Panc1 (cell line): Measurements from ENCODE around the gene GRIK1. TPM values are rescaled to one million over a fixed set of nuclear protein-coding genes. Genes with fewer than 3 reads are reported as not detected.

ENCODE experiments used
- ATAC-seq: fragments of 200-7000 bp; cut with Tn5 transposase; 2 replicates; pipeline ENCODE4 v1.9.1; 2020; ENCODE audit warnings: mild to moderate bottlenecking, moderate library complexity
- BruUV-seq: library from RNA; stranded (reverse); fragments of 400-500 nt; replicated peaks from 2 replicates; lab custom pipeline; 2021; lab: Mats Ljungman, UMichigan
- CTCF ChIA-PET: fragments of 300-600 bp; sonication (Branson Sonifier 250); formaldehyde crosslinking; loops from one replicate; lab custom pipeline; 2022; ENCODE audit warnings: antibody characterized with exemption; lab: Charles Lee
- POLR2A ChIA-PET: fragments of 300-600 bp; sonication (Branson Sonifier 250); formaldehyde crosslinking; loops from one replicate; lab custom pipeline; 2022; ENCODE audit warnings: antibody characterized with exemption; lab: Charles Lee
- DNase-seq: peaks from one replicate; pipeline ENCODE4 v3.0.0-alpha.2; 2010; ENCODE audit warnings: low read depth, low spot score
- H3K27ac ChIP-seq: 2 replicates; pipeline ENCODE4 v1.5.1; 2011; ENCODE audit warnings: mild to moderate bottlenecking, low read length, inconsistent platforms
- H3K27me3 ChIP-seq: fragments of 200-500 bp; sonication (Bioruptor generic); 2 replicates; pipeline ENCODE4 v1.6.0; 2014; ENCODE audit warnings: low read length, inconsistent platforms; ENCODE audit not compliant: control insufficient read depth, insufficient read depth
- H3K36me3 ChIP-seq: fragments of 200-500 bp; sonication (Bioruptor generic); 2 replicates; pipeline ENCODE4 v1.5.1; 2014; ENCODE audit warnings: inconsistent platforms, mild to moderate bottlenecking, low read length, moderate library complexity; ENCODE audit not compliant: control insufficient read depth, insufficient read depth
- H3K4me1 ChIP-seq: 2 replicates; pipeline ENCODE4 v1.5.1; 2011; ENCODE audit warnings: inconsistent platforms, mild to moderate bottlenecking, low read length, moderate library complexity; ENCODE audit not compliant: control insufficient read depth, insufficient read depth
- H3K4me3 ChIP-seq, 2 experiments: 2 replicates each; pipeline ENCODE4 v1.5.1; 2011 to 2012; ENCODE audit warnings: low read depth in 2 of 2, low read length in 2 of 2, mild to moderate bottlenecking in 2 of 2, inconsistent platforms in 1 of 2, moderate library complexity in 1 of 2
- H3K9me3 ChIP-seq: fragments of 200-500 bp; sonication (Bioruptor generic); 2 replicates; pipeline ENCODE4 v1.5.1; 2014; ENCODE audit warnings: low read depth, mild to moderate bottlenecking, inconsistent platforms, low read length, moderate library complexity; ENCODE audit not compliant: control insufficient read depth, insufficient read depth
- POLR2AphosphoS5 ChIP-seq: IDR thresholded peaks from 2 replicates; pipeline ENCODE4 v1.6.1; 2012; ENCODE audit warnings: mild to moderate bottlenecking, low read depth, low read length, moderate library complexity
- SIN3A ChIP-seq: IDR thresholded peaks from 2 replicates; pipeline ENCODE4 v1.6.1; 2012; ENCODE audit warnings: low read depth, mild to moderate bottlenecking, low read length, moderate library complexity, borderline replicate concordance; ENCODE audit not compliant: insufficient read depth
- TCF7L2 ChIP-seq: IDR thresholded peaks from 2 replicates; pipeline ENCODE4 v1.6.1; 2011; ENCODE audit warnings: mild to moderate bottlenecking, low read depth, low read length, inconsistent platforms
- in situ Hi-C: cut with HindIII; loops from 2 replicates; pipeline ENCODE4 v1.10.0; 2016; ENCODE audit warnings: low sequenced_read_pairs, low pct_unique_long_range_greater_than_20kb
- intact Hi-C: fragments of 100-400 bp; cut with micrococcal nuclease; formaldehyde crosslinking; loops from one replicate; pipeline ENCODE4 v1.10.0; 2022; ENCODE audit not compliant: unreplicated experiment
- total RNA-seq: library from RNA; stranded (reverse); gene quantifications from one replicate; pipeline ENCODE4 v1.2.1, GENCODE V29; 2021; ENCODE audit not compliant: unreplicated experiment
- TF ChIP-seq, protein P1 (sequence below): fragments of 450-650 bp; IDR thresholded peaks from 2 replicates; pipeline ENCODE4 v1.5.1; 2017; ENCODE audit warnings: mild to moderate bottlenecking
- TF ChIP-seq, protein P2 (sequence below), 2 experiments: IDR thresholded peaks; 2 replicates each; pipeline ENCODE4 v1.6.1; 2011 to 2012; ENCODE audit warnings: low read depth in 2 of 2, control low read depth in 1 of 2, low read length in 1 of 2, mild to moderate bottlenecking in 1 of 2, moderate library complexity in 1 of 2; ENCODE audit not compliant: insufficient read depth in 1 of 2

GRIK1 gene
- total RNA-seq, 1 experiment from 2014 or later = not detected

DNA sequence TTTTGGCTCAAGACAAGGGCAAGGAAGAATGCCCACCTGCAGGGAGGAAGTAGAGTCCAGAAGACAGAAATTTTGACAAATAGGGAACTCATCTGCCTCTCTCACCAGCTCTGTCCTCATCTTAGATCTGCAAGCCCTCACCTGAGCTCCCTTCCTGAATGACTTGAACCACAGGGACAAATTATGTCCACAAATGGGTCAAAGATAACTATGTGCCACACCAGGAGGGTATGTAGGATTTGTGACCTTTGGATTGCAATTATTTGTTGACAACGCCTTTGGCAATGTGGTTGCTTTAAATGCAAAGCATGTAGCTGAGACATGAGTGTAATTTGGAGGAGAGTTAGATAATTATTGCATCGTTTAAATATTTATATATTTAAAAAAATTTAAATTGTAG lies 79.5 kb downstream of the GRIK1 start:
- H3K4me3 ChIP-seq = no peak overlapping the region
- ChIA-PET CTCF (no interaction called here), POLR2A (interaction anchor here (0.5 kb wide), 1 partner anchor 561 kb away, joined by 9 read pairs; no protein-coding TSS in a partner anchor)
- no peak overlapping the region for H3K27ac ChIP-seq
- no peaks in the 10 kb centered on the region for H3K36me3 ChIP-seq
- no peak for DNase-seq
- no peaks in the 10 kb centered on the region for H3K9me3 ChIP-seq
- in situ Hi-C loops = no loop called here
- intact Hi-C loops = no loop called here
- TF ChIP-seq, protein P1, sequence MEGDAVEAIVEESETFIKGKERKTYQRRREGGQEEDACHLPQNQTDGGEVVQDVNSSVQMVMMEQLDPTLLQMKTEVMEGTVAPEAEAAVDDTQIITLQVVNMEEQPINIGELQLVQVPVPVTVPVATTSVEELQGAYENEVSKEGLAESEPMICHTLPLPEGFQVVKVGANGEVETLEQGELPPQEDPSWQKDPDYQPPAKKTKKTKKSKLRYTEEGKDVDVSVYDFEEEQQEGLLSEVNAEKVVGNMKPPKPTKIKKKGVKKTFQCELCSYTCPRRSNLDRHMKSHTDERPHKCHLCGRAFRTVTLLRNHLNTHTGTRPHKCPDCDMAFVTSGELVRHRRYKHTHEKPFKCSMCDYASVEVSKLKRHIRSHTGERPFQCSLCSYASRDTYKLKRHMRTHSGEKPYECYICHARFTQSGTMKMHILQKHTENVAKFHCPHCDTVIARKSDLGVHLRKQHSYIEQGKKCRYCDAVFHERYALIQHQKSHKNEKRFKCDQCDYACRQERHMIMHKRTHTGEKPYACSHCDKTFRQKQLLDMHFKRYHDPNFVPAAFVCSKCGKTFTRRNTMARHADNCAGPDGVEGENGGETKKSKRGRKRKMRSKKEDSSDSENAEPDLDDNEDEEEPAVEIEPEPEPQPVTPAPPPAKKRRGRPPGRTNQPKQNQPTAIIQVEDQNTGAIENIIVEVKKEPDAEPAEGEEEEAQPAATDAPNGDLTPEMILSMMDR = no peak
- TF ChIP-seq, protein P2, sequence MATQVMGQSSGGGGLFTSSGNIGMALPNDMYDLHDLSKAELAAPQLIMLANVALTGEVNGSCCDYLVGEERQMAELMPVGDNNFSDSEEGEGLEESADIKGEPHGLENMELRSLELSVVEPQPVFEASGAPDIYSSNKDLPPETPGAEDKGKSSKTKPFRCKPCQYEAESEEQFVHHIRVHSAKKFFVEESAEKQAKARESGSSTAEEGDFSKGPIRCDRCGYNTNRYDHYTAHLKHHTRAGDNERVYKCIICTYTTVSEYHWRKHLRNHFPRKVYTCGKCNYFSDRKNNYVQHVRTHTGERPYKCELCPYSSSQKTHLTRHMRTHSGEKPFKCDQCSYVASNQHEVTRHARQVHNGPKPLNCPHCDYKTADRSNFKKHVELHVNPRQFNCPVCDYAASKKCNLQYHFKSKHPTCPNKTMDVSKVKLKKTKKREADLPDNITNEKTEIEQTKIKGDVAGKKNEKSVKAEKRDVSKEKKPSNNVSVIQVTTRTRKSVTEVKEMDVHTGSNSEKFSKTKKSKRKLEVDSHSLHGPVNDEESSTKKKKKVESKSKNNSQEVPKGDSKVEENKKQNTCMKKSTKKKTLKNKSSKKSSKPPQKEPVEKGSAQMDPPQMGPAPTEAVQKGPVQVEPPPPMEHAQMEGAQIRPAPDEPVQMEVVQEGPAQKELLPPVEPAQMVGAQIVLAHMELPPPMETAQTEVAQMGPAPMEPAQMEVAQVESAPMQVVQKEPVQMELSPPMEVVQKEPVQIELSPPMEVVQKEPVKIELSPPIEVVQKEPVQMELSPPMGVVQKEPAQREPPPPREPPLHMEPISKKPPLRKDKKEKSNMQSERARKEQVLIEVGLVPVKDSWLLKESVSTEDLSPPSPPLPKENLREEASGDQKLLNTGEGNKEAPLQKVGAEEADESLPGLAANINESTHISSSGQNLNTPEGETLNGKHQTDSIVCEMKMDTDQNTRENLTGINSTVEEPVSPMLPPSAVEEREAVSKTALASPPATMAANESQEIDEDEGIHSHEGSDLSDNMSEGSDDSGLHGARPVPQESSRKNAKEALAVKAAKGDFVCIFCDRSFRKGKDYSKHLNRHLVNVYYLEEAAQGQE (IDR thresholded peaks at IDR 0.05; ENCODE audit: insufficient read depth in 1 of 2, low read depth in 2 of 2, low read length in 1 of 2) = no peak
- TF ChIP-seq TCF7L2 = no peak
- ATAC-seq = no peak
- no TSS peak for BruUV-seq
- H3K4me1 ChIP-seq = no peaks in the 10 kb centered on the region
- no peaks in the 10 kb centered on the region for H3K27me3 ChIP-seq

DNA sequence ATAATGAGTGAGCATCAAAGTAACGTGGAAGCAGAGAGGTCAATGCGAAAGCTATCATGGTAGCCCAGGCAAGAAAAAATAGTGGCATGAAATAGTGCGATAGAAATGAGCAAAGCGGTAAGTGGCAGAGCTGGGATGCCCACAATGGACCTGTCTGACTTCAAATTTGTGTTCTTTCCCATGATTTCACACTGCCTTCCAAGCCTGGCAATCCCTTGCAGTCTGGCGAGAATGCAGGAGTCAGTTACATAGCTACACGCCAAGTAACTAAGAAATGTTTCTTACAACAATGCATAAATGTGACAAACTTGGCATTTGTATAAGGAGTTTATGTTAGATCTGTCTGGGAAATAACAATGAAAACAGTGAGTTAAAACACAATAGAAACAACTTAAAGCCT lies 82.6 kb downstream of the GRIK1 start:
- TF ChIP-seq POLR2AphosphoS5 (no peak), TCF7L2 (no peak), SIN3A (no peak)
- TF ChIP-seq, protein P1 = no peak
- TF ChIP-seq, protein P2 (IDR thresholded peaks at IDR 0.05; ENCODE audit: insufficient read depth in 1 of 2, low read depth in 2 of 2, low read length in 1 of 2) = no peak
- H3K4me3 ChIP-seq = no peak overlapping the region
- CTCF ChIA-PET = no interaction called here
- intact Hi-C loops (no loop called here), in situ Hi-C loops (no loop called here)
- H3K9me3 ChIP-seq = no peaks in the 10 kb centered on the region
- no peak for DNase-seq
- no peaks in the 10 kb centered on the region for H3K27me3 ChIP-seq
- no peak for ATAC-seq
- BruUV-seq = no TSS peak
- no peaks in the 10 kb centered on the region for H3K36me3 ChIP-seq
- H3K4me1 ChIP-seq = no peaks in the 10 kb centered on the region
- POLR2A ChIA-PET = no interaction called here
- no peak overlapping the region for H3K27ac ChIP-seq
